ENCODE results near the gene PITX1. TPM values are rescaled to one million over a fixed set of nuclear protein-coding genes. Genes with fewer than 3 reads are reported as not detected.

Gene PITX1
- total and polyA plus RNA-seq, 11 donors = 0.03 to 0.39 TPM; not detected in 9

GRCh38 chr5:135079099-135079681 lies 45.2 kb upstream of the PITX1 start:
- Histone ChIP-seq H3K36me3 (no peaks in the 10 kb centered on the region), H3K4me3 (no peak overlapping the region), H3K27ac (no peak overlapping the region), H3K27me3 (peaks cover 0 to 11% (median 2%) of the 10 kb centered on the region in 9 donors), H3K4me1 (no peaks in the 10 kb centered on the region), H3K9me3 (peaks cover 0 to 21% (median 4%) of the 10 kb centered on the region in 12 donors)
- DNase-seq = no peak
- 64 to 82% (median 73%) methylated on average over 3 of the region's 3 CpGs for WGBS, 4 donors
- no peak for ATAC-seq
- intact Hi-C loops (cut with DNase I) = no loop called here
- TF ChIP-seq POLR2A (IDR thresholded peaks at IDR 0.05) = no peak
- TF ChIP-seq CTCF (IDR thresholded peaks at IDR 0.05) = no peak

GRCh38 chr5:135076801-135077200 lies 42.8 kb upstream of the PITX1 start:
- no peak for DNase-seq
- H3K9me3 ChIP-seq = peaks cover 0 to 12% (median 3%) of the 10 kb centered on the region in 12 donors
- 66 to 88% (median 81%) methylated on average over 4 of the region's 4 CpGs for WGBS, 4 donors

GRCh38 chr5:135076051-135076491 lies 42.0 kb upstream of the PITX1 start:
- Histone ChIP-seq H3K36me3 (no peaks in the 10 kb centered on the region), H3K4me3 (no peak overlapping the region), H3K27ac (no peak overlapping the region), H3K27me3 (peaks cover 0 to 15% (median 2%) of the 10 kb centered on the region in 9 donors), H3K9me3 (peaks cover 0 to 6% (median 0%) of the 10 kb centered on the region in 12 donors), H3K4me1 (no peaks in the 10 kb centered on the region)
- ATAC-seq (no peak), DNase-seq (no peak)
- no peak for TF ChIP-seq POLR2A (IDR thresholded peaks at IDR 0.05)
- no peak for TF ChIP-seq CTCF (IDR thresholded peaks at IDR 0.05)
- intact Hi-C loops (cut with DNase I) = no loop called here
- 77 to 85% (median 79%) methylated on average over 12 of the region's 12 CpGs for WGBS, 4 donors

More at GRCh38 chr5:135076801-135077200, 42.8 kb upstream of the PITX1 start:
- no peaks in the 10 kb centered on the region for H3K4me1 ChIP-seq
- intact Hi-C loops (cut with DNase I) = no loop called here
- H3K36me3 ChIP-seq = no peaks in the 10 kb centered on the region
- no peak for TF ChIP-seq CTCF (IDR thresholded peaks at IDR 0.05)
- no peak for TF ChIP-seq POLR2A (IDR thresholded peaks at IDR 0.05)
- H3K4me3 ChIP-seq = no peak overlapping the region
- peaks cover 0 to 15% (median 2%) of the 10 kb centered on the region in 9 donors for H3K27me3 ChIP-seq
- no peak overlapping the region for H3K27ac ChIP-seq
- ATAC-seq = no peak

GRCh38 chr5:135075621-135076020 lies 41.6 kb upstream of the PITX1 start:
- Histone ChIP-seq H3K27me3 (peaks cover 0 to 15% (median 2%) of the 10 kb centered on the region in 9 donors), H3K27ac (no peak overlapping the region), H3K36me3 (no peaks in the 10 kb centered on the region), H3K4me3 (no peak overlapping the region), H3K4me1 (no peaks in the 10 kb centered on the region), H3K9me3 (peaks cover 0 to 2% (median 0%) of the 10 kb centered on the region in 12 donors)
- ATAC-seq (no peak), DNase-seq (no peak)
- TF ChIP-seq POLR2A (IDR thresholded peaks at IDR 0.05) = no peak
- no peak for TF ChIP-seq CTCF (IDR thresholded peaks at IDR 0.05)
- intact Hi-C loops (cut with DNase I) = no loop called here
- WGBS, 4 donors = 51 to 87% (median 70%) methylated on average over 1 to 4 of the region's 4 CpGs
